Kidney epithelial cell (primary cell): Measurements from ENCODE around the gene DTNB. TPM values are rescaled to one million over a fixed set of nuclear protein-coding genes. Genes with fewer than 3 reads are reported as not detected.
"Not testable (repeated sequence)": the region's sequence is repeated elsewhere in the genome, so short reads cannot be mapped to it uniquely, and the experiment has no call there.

Experiments used
- DNase-seq: peaks from one replicate; pipeline ENCODE4 v3.0.0-alpha.2; 2010; ENCODE audit warnings: low read depth
- H3K27me3 ChIP-seq: 2 replicates; pipeline ENCODE4 v1.6.0; 2011; ENCODE audit warnings: low read length; ENCODE audit not compliant: control insufficient read depth, insufficient read depth
- H3K36me3 ChIP-seq: 2 replicates; pipeline ENCODE4 v1.5.1; 2011; ENCODE audit warnings: low read length; ENCODE audit not compliant: control insufficient read depth, insufficient read depth
- H3K4me3 ChIP-seq: 2 replicates; pipeline ENCODE4 v1.5.1; 2011; ENCODE audit warnings: low read depth, mild to moderate bottlenecking, control low read depth, low read length
- CTCF ChIP-seq: IDR thresholded peaks from 2 replicates; pipeline ENCODE4 v1.5.1; 2011; ENCODE audit warnings: mild to moderate bottlenecking, moderate library complexity, low read length, control low read depth, inconsistent platforms; ENCODE audit not compliant: insufficient read depth, poor library complexity, severe bottlenecking
- total RNA-seq: library from RNA; depleted of rRNA; stranded (reverse); fragments of >200 nt; gene quantifications from 2 replicates; pipeline ENCODE4 v1.2.3, GENCODE V29; 2015

The DTNB gene
- total RNA-seq, 1 donor from 2014 or later = 16.9 TPM

- TF ChIP-seq CTCF = no peak
- DNase-seq = no peak
Measured at GRCh38 chr2:25545899-25546298, 127.5 kb downstream of the DTNB start.

GRCh38 chr2:25544445-25544844, 128.9 kb downstream of the DTNB start:
- Histone ChIP-seq H3K27me3 (no peaks in the 10 kb centered on the region), H3K36me3 (no peaks in the 10 kb centered on the region), H3K4me3 (no peak overlapping the region)
- no peak for DNase-seq
- TF ChIP-seq CTCF = no peak

More at GRCh38 chr2:25545899-25546298, 127.5 kb downstream of the DTNB start:
- Histone ChIP-seq H3K4me3 (no peak overlapping the region), H3K27me3 (no peaks in the 10 kb centered on the region), H3K36me3 (no peaks in the 10 kb centered on the region)

DNA sequence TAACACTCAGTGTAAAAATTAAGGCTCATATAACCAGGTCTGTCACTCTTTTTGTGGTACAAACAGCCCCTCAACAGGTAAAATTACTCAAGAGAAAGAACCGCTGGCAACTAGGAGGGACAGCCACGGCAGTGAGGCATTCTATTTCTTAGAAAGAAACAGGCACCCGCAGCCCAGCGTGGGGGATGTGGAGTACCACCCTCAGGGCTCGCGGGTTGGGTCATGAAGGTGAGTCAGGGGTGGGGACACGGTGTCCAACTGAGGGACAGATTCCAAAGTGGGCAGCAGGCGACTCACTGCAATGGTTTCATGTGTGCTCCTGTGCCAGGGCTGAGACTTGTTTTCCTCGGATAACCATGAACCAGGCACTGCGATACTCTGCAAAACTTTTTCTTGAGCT, 129.4 kb downstream of the DTNB start:
- Histone ChIP-seq H3K36me3 (no peaks in the 10 kb centered on the region), H3K27me3 (no peaks in the 10 kb centered on the region), H3K4me3 (no peak overlapping the region)
- no peak for DNase-seq
- TF ChIP-seq CTCF = no peak

DNA sequence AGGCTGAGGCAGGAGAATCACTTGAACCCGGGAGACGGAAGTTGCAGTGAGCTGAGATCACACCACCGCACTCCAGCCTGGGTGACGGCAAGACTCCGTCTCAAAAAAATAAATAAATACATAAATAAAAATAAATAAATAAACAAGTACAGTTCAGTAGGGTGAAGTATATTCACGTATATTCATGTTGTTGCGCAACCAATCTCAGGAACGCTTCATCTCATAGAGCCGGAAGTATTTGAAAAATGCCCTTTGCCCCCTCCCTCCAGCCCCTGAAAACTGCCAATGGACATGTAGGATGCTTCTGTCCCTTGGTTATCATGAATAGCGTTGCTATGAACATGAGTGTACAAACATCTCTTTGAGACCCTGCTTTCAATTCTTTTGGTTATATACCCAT, 132.0 kb downstream of the DTNB start:
- Histone ChIP-seq H3K27me3 (no peaks in the 10 kb centered on the region), H3K36me3 (no peaks in the 10 kb centered on the region), H3K4me3 (no peak overlapping the region)
- no peak for DNase-seq
- no peak for TF ChIP-seq CTCF

GRCh38 chr2:25539136-25539535, 134.2 kb downstream of the DTNB start:
- no peak for DNase-seq
- Histone ChIP-seq H3K36me3 (no peaks in the 10 kb centered on the region), H3K27me3 (no peaks in the 10 kb centered on the region), H3K4me3 (no peak overlapping the region)
- TF ChIP-seq CTCF = no peak

GRCh38 chr2:25537526-25537925, 135.9 kb downstream of the DTNB start:
- H3K4me3 ChIP-seq = no peak overlapping the region
- TF ChIP-seq CTCF = no peak
- H3K36me3 ChIP-seq = no peaks in the 10 kb centered on the region
- DNase-seq = no peak
- H3K27me3 ChIP-seq = no peaks in the 10 kb centered on the region

GRCh38 chr2:25535411-25536289, 137.7 kb downstream of the DTNB start:
- not testable (repeated sequence) for DNase-seq, H3K36me3 ChIP-seq, H3K27me3 ChIP-seq, H3K4me3 ChIP-seq

- DNase-seq, H3K27me3 ChIP-seq, H3K36me3 ChIP-seq, H3K4me3 ChIP-seq: not testable (repeated sequence)
Measured at GRCh38 chr2:25534937-25535336, 138.4 kb downstream of the DTNB start.
